GM19324 (cell line): ENCODE measurements around the gene MED9.
A peak's percentile ranks its signal among the peaks of the same experiment; 100 is the strongest.
"Not testable (repeated sequence)": the region's sequence is repeated elsewhere in the genome, so short reads cannot be mapped to it uniquely, and the experiment has no call there.

Experiments used
- ATAC-seq: cut with Tn5 transposase; IDR thresholded peaks from one replicate; pipeline ENCODE4 v1.9.1; 2021; ENCODE audit warnings: mild to moderate bottlenecking, moderate library complexity; ENCODE audit not compliant: unreplicated experiment, low FRiP score

MED9 gene

DNA sequence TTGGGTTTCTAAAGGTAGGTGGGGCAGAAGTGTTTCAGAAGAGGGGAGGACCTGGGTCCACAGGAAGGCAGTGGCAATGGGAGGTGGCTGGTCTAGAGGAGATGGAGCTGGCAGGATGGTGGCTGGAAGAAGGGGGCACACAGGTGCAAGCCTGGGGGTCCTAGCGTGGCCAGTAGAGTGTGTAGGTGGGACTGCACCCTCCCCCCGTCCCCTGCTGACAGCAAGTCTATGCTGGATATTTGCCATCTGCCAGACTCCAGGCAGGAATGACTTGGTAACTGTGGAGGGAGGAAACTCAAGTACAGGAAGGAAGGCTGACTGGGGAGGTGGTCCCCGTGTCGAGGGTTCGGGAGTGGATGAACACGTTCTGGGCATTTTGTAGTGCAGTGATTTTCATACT lies 8.6 kb downstream of the MED9 start:
- no peak for ATAC-seq

GRCh38 chr17:17486416-17486815 lies 9.6 kb downstream of the MED9 start:
- ATAC-seq, result not testable (repeated sequence)

DNA sequence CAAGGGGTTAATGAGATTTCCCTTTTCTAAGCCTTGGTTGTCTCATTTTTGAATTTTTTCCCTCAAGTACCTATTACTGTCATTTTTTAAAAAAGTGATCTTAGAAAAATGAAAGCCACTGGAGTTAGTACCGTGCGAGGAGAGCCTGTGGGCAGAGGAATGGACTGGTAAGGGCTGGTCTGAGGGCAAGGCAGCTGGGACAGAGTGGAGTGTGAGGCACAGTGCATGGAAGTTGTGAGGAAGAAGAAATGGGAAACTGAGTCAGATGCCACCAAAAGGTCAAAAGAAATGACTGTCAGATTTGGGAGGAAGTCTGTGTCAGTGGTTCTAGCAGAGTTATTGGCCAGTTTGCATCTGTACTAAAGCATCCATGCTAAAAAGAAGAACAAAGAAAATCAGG lies 11.2 kb downstream of the MED9 start:
- ATAC-seq, result no peak

- no peak for ATAC-seq
Measured at GRCh38 chr17:17491031-17491471, 14.3 kb downstream of the MED9 start.

DNA sequence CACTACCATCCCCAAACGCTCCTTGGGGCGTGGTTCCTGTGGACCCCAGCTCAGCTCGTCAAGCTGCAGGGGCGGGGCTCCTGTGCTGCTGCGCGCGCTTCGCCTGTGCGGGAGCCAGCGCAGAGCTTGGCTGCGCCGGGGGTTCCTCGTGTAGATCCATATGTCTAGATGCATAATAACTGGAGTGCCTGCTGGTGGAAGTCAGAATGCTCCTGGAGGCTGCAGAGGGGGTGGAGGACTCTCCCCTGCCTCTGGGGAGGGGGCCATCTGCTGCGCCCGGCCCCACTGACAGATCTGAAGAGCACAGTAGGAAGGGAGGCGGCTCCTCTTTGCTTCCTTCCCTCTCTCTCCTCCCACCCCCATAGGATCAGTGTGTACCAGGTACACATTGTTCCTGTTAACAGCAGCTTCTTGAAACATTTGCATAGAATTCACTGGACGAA lies 14.8 kb downstream of the MED9 start:
- ATAC-seq, result no peak

DNA sequence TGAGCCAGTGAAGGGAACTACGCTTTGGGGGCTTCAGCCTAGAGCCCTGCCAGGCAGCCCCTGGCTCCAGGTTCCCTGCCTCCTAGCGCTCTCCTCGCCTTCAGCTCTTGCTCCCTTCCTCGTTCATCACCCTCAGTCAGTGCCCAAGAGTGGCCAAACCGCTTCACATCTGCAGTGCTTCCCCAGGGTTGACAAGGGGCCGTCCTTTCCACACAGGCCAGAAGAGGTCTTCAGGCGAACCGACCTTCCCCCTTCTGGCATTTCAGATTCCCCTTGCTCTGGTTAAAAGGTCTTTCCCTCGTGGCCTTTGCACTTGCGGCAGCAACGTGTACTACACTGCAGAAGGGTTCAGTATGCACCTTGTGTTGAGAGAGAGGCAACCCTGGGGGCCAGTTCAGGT lies 15.3 kb downstream of the MED9 start:
- no peak for ATAC-seq

- ATAC-seq, result no peak
Measured at GRCh38 chr17:17492571-17492970, 15.8 kb downstream of the MED9 start.

DNA sequence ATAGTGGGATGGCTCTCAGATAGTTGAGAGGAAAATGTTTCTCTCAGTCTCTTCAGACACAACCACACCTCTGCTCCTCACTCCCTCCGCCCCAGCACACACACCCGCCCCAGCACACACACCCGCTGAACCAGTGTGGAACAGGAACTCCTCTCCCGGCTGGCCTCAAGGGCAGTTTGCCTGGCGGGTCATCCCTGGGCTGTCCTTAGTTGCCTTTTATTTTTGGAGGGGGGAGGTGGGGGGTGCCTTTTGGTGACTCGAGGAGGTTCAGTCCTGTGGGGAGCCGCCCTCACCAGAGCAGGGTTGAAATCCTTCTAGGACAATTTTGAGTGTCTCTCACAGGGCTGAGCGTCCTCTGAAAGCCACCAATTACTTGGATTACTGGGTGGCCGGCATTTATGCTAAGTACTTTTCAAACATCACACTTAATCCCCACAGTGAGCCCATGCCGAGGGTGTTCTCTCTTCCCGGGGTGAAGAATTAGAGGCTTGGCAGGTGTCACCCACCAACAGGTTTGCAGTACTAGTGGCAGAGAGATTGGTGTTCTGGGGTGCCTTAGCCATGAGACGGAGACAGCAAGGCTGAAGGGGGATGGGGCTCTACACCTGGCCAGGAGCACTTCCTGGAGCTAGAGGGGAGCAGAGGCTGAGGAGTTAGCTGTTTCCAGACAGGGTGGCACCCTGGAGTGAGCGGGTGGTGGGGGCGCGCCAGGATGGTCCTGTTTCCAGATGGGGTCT lies 16.6 kb downstream of the MED9 start:
- ATAC-seq, result no peak

- no peak for ATAC-seq
Measured at GRCh38 chr17:17493986-17494466, 17.2 kb downstream of the MED9 start.

- ATAC-seq, result no peak
Measured at GRCh38 chr17:17494499-17494869, 17.7 kb downstream of the MED9 start.

GRCh38 chr17:17494870-17495535 lies 18.2 kb downstream of the MED9 start:
- no peak for ATAC-seq

DNA sequence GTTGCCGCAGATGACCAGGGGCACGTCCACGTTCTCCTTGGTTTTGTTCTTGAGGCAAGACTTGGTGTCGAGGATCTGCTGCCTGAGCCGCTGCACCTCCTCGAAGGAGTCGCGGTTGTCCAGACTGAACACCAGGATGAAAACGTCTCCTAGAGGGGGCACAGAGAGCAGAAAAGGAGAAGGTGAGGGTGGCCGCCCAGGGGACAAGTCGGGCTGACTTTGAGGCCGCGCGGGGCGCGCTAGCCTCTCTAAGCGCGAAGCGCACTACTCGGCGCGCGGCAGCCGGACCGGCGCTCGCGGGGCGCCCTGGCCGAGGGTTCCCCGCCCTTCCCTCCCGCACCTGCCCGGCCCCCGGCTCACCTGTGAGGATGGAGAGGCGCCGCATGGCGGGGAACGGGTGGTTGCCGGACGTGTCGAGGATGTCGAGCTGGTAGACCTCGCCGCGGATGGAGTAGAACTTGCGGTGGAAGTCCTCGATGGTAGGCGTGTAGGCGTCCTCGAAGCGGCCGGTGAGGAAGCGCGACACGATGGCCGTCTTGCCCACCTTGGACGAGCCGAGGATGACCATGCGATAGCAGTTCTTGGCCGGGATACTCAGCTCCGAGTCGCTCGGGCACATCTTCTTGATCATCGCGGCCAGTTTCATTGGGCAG lies 18.9 kb downstream of the MED9 start:
- ATAC-seq, result no peak

DNA sequence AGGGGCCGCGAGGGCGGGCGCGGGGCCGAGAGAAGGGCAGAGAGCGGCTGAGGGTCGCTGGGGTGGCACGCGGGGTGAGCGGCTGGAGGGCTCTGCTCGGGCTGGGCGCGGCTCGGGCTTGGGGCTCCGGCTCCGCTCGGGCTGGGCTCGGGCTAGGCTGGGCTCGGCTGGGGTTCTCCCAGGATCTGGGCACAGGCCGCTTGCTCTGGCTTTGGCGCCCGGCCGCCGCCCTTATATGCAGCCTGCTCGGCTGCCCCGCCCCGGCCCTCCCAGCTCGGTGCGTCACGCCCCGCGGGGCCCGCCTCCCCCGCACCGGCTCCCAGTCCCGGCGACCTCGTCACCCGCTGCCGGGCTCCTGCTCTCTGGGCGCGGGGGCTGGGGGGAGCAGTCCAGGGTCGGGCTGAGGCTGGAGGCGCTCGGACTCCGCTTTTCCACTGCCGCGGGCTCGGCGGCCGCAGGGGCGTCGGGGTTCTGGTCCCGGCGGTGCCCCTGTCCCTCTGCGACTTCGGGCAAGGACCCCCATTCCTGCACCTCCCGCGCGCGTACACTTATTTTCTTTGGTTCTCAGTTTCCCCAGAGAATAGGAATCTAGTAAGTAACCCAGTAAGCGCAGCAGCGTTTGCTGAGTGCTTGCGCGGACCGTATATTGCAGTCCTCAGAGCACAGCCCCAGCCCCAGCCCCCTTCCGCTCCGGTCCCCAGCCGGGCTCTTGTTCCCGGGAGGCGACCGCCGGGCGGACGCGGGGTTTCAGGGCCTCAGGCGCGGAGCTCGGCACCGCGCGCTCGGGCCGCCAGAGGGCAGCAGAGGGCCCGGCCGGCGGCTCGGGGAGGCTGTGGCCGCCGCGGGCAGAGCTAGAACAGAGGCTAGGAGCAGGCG lies 19.6 kb downstream of the MED9 start, which contains the start of gene RASD1:
Gene RASD1, minus strand, starts transcription at position 207 of the 876 bp plus-strand sequence. CDS start 214 bp downstream, outside the sequence.
- peak; percentile 66 for ATAC-seq

DNA sequence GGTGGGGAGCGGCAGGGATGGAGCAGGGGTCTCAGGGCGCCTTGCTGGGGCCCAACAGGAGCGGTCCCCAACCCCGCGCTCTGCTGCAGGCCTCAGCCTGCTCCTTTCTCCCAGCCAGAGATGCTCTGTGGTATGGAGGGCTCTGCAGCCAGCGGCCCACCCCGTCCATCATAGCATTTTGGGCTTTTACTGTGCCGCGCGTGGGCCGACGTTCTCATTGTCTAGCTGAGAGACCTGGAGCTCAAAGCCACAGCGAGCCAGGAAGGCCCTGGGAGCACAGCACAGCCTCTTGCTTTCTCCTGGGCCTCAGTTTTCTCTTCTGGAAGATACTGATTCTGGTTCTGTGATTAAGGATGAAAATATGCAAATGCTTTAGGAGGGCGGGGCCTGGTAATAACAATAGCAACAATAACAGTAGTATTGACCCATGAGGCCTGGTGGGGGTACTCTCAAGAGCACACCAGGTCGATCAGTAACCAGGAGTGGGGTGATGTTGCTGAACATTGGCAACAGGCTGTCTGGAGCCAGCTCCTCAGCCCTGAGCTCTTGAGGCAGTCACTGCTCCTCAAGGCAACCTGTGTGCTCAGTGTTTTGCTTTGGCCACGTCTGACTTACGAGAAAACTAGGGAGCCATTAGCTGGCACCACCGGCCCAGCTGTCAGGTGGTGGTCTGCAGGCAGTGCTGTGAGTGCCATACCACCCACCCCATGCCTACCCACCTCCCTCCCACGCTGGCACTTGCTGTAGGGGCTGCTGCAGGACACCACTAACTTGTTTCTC lies 20.5 kb downstream of the MED9 start:
- ATAC-seq, result no peak

DNA sequence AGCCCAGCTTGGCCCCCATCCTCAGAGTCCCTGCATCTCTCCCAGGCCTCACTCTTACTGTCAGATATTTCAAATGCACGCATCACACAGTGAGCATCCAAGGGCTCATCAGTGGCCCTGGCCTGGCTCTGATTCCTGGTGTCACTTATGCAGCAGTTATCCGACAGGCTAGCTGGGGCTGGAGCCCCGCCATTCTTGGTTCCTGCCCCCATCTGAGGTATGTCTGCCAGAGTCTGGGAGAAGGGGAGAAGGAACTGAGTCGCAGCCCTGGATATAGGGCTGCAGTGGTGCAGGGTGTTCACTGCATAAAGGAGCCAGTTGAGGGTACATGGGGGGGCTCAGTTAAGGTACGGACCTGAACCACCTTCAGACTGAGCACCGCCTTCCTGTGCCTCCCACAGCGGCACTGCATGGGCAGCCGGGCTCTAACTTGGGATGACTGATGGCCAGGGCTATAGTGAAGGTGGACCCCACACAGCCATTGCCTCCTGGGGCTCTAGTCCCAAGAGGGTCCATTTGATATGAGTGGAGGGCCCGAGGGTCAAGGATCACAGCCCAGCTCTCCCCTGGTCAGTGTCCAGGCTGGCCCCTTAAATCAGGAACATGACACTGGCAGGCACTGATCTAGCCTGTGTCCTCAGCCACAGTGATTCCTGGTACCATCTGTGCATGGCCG lies 21.2 kb downstream of the MED9 start:
- ATAC-seq, result no peak

- ATAC-seq, result no peak
Measured at GRCh38 chr17:17498606-17499301, 22.0 kb downstream of the MED9 start.

GRCh38 chr17:17499402-17500145 lies 22.8 kb downstream of the MED9 start:
- no peak for ATAC-seq
